SH-SY5Y (cell line): ENCODE results near the gene RAMACL.

Experiments used
- GATA2 ChIP-seq: IDR thresholded peaks from 2 replicates; pipeline ENCODE4 v1.6.1; 2011; ENCODE audit warnings: mild to moderate bottlenecking, low read depth, low read length
- GATA3 ChIP-seq: IDR thresholded peaks from 2 replicates; pipeline ENCODE4 v1.6.1; 2011; ENCODE audit warnings: low read depth, mild to moderate bottlenecking, low read length, moderate library complexity

DNA sequence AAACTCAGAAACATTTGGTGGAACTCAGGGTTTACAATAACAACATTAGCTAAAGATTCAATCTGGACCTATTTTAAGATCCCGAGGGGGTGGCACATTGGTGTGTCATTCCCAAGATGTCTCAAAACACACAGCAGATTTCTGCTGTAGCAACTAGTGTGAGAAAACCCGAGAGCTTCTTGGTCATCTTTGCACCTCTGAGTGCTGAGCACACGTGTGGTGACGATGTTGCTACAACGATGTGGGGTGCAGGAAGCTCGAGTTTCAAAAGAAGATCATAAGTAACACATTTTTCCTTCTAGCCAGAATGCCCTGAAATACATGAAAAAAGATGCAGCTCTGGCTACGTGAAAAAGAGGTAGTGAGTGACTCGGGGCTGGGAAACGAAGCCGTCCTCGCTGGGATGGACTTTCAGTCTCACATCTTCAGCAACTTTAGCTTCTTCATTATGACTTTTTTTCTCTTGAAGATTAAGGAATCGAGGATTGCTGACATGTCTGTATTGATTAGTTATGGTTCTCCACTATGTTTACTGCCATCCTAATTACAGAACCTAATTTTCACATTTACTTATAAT is 1.5 kb downstream of the RAMACL start:
- TF ChIP-seq GATA3 (no peak), GATA2 (no peak)
